Ovary (tissue), 9 donors: ENCODE measurements around the gene BACE2. TPM values are rescaled to one million over a fixed set of nuclear protein-coding genes. Genes with fewer than 3 reads are reported as not detected.

Experiments
- DNase-seq, 5 donors: peaks; one replicate each; pipeline ENCODE4 v3.0.0-alpha.2; 2019 to 2020
- H3K27ac ChIP-seq, 2 donors: fragments of 200-600 bp; one replicate each; pipeline versions ENCODE4 v1.5.1 to v1.8.0; 2019 to 2022
- H3K27me3 ChIP-seq: fragments of 200-600 bp; one replicate; pipeline ENCODE4 v1.8.0; 2022
- H3K36me3 ChIP-seq: fragments of 200-600 bp; sonication (generic); one replicate; pipeline ENCODE4 v1.5.1; 2019
- H3K4me1 ChIP-seq: one replicate; pipeline ENCODE4 v1.8.1; 2013; ENCODE audit warnings: mild to moderate bottlenecking, moderate library complexity; ENCODE audit not compliant: insufficient read depth
- H3K4me3 ChIP-seq: fragments of 200-600 bp; sonication (generic); one replicate; pipeline ENCODE4 v1.5.1; 2017
- H3K9me3 ChIP-seq, 2 donors: fragments of 200-600 bp in 1 of 2; sonication (generic) in 1 of 2; one replicate each; pipeline versions ENCODE4 v1.5.1 to v1.8.1; 2013 to 2019; ENCODE audit warnings: mild to moderate bottlenecking in 1 of 2, moderate library complexity in 1 of 2
- CTCF ChIP-seq, 3 donors: fragments of 450-650 bp in 2 of 3; fragments of 200-600 bp in 1 of 3; IDR thresholded peaks; one replicate each; pipeline versions ENCODE4 v1.5.1 to v1.8.0; 2016 to 2022; ENCODE audit warnings: antibody characterized with exemption in 3 of 3, mild to moderate bottlenecking in 1 of 3
- EP300 ChIP-seq: sonication (generic); formaldehyde crosslinking; IDR thresholded peaks from one replicate; pipeline ENCODE4 v1.6.1; 2017; ENCODE audit warnings: antibody characterized with exemption
- POLR2A ChIP-seq: fragments of 450-650 bp; IDR thresholded peaks from one replicate; pipeline ENCODE4 v1.6.1; 2017; ENCODE audit warnings: antibody characterized with exemption, mild to moderate bottlenecking, moderate library complexity
- WGBS, 3 donors: extraction: QIAGEN DNeasy Blood & Tissue Kit in 1 of 3; methylation state at CpG; one replicate each; pipeline versions ENCODE4 v1.1.5 to v1.1.7; 2013 to 2017; 5-methylcytosine and 5-hydroxymethylcytosine counted together
- intact Hi-C, 4 donors: fragments of 100-400 bp; cut with DNase I; formaldehyde crosslinking; loops; one replicate each; pipeline versions ENCODE4 v1.11.0 to v1.15.1; 2022 to 2023
- polyA plus RNA-seq, 2 donors: library from polyadenylated mRNA; stranded (reverse); fragments of 200-250 nt in 1 of 2; fragments of 350-450 nt in 1 of 2; fragmentation: Illumina TruSeq in 1 of 2; extraction: RNeasy Lipid Tissue Mini Kit (QIAGEN cat#74804) in 1 of 2; gene quantifications; one replicate each; pipeline ENCODE4 v1.2.3, GENCODE V29; 2013 to 2014
- total RNA-seq, 7 donors: library from RNA; depleted of rRNA in 2 of 7; stranded (reverse); fragments of >200 nt in 2 of 7; fragmentation: NEBNext Ultra II Directional in 3 of 7; extraction: Animal tissue kit (Norgen Biotek cat#: 25700) in 3 of 7; gene quantifications; one replicate each; pipeline versions ENCODE4 v1.1.0 to v1.2.4, GENCODE V29; 2016 to 2023
- donor health status: DM: no; HTN: no; CAD: no; lungs with moderate emphysema.
- donor health status: DM: no; HTN: no; CAD: no.
- donor health status: Bipolar disorder and iron deficiency.
- donor health status: DM: yes; HTN: yes; CAD: no.
- donor health status: DM: no; HTN: no; CAD: no.
- donor health status: DM: yes; HTN: yes; CAD: no.

The BACE2 gene
- total and polyA plus RNA-seq, 9 donors = 11.4 to 75.6 (median 24.4) TPM

- WGBS, 3 donors = 97 to 98% (median 98%) methylated on average over 2 of the region's 2 CpGs
- TF ChIP-seq EP300 (no peak), POLR2A (no peak), CTCF (IDR thresholded peaks at IDR 0.05) (no peak)
- Histone ChIP-seq H3K4me1 (no peaks in the 10 kb centered on the region), H3K4me3 (no peak overlapping the region), H3K9me3 (no peaks in the 10 kb centered on the region), H3K36me3 (no peaks in the 10 kb centered on the region), H3K27ac (no peak overlapping the region), H3K27me3 (no peaks in the 10 kb centered on the region)
- intact Hi-C loops = no loop called here
- no peak for DNase-seq
Measured at GRCh38 chr21:41158026-41158425, 9.9 kb upstream of the BACE2 start.

GRCh38 chr21:41160036-41160435, 7.9 kb upstream of the BACE2 start:
- Histone ChIP-seq H3K4me1 (no peaks in the 10 kb centered on the region), H3K4me3 (no peak overlapping the region), H3K9me3 (no peaks in the 10 kb centered on the region), H3K27me3 (no peaks in the 10 kb centered on the region), H3K27ac (no peak overlapping the region), H3K36me3 (no peaks in the 10 kb centered on the region)
- intact Hi-C loops = no loop called here
- DNase-seq = no peak
- no peak for TF ChIP-seq CTCF (IDR thresholded peaks at IDR 0.05)
- no peak for TF ChIP-seq POLR2A
- no peak for TF ChIP-seq EP300
- WGBS, 3 donors = 64 to 80% (median 78%) methylated on average over 5 of the region's 5 CpGs

- Histone ChIP-seq H3K4me3 (no peak overlapping the region), H3K4me1 (no peaks in the 10 kb centered on the region), H3K27ac (no peak overlapping the region), H3K9me3 (no peaks in the 10 kb centered on the region), H3K27me3 (no peaks in the 10 kb centered on the region), H3K36me3 (no peaks in the 10 kb centered on the region)
- no peak for DNase-seq
- intact Hi-C loops = no loop called here
- TF ChIP-seq CTCF (IDR thresholded peaks at IDR 0.05) (no peak), POLR2A (no peak), EP300 (no peak)
- 54 to 62% (median 57%) methylated on average over 3 of the region's 3 CpGs for WGBS, 3 donors
Measured at GRCh38 chr21:41161428-41161827, 6.5 kb upstream of the BACE2 start.

- Histone ChIP-seq H3K27ac (no peak overlapping the region), H3K4me3 (no peak overlapping the region), H3K9me3 (no peaks in the 10 kb centered on the region), H3K27me3 (no peaks in the 10 kb centered on the region), H3K4me1 (no peaks in the 10 kb centered on the region), H3K36me3 (no peaks in the 10 kb centered on the region)
- no peak for TF ChIP-seq CTCF (IDR thresholded peaks at IDR 0.05)
- no peak for TF ChIP-seq POLR2A
- TF ChIP-seq EP300 = no peak
- intact Hi-C loops = no loop called here
- WGBS, 3 donors = 80 to 90% (median 82%) methylated on average over 5 of the region's 5 CpGs
- DNase-seq = no peak
Measured at GRCh38 chr21:41162096-41162495, 5.9 kb upstream of the BACE2 start.

GRCh38 chr21:41163091-41163490, 4.9 kb upstream of the BACE2 start:
- H3K9me3 ChIP-seq = no peaks in the 10 kb centered on the region
- H3K4me1 ChIP-seq = no peaks in the 10 kb centered on the region
- DNase-seq = no peak
- TF ChIP-seq EP300 (no peak), POLR2A (no peak), CTCF (IDR thresholded peaks at IDR 0.05) (no peak)
- H3K4me3 ChIP-seq = no peak overlapping the region
- H3K27ac ChIP-seq = no peak overlapping the region
- no peaks in the 10 kb centered on the region for H3K36me3 ChIP-seq
- intact Hi-C loops = no loop called here
- H3K27me3 ChIP-seq = no peaks in the 10 kb centered on the region
- 87 to 93% (median 88%) methylated on average over 8 of the region's 8 CpGs for WGBS, 3 donors
